Lower leg skin (tissue), 3 donors: ENCODE results near the gene THSD4.

Experiments used
- CTCF ChIP-seq, 3 donors: fragments of 450-650 bp; IDR thresholded peaks; one replicate each; pipeline ENCODE4 v1.5.1; 2016; ENCODE audit warnings: antibody characterized with exemption in 3 of 3, mild to moderate bottlenecking in 3 of 3, moderate library complexity in 2 of 3
- POLR2A ChIP-seq, 2 donors: fragments of 450-650 bp; IDR thresholded peaks; one replicate each; pipeline ENCODE4 v1.6.1; 2016 to 2017; ENCODE audit warnings: antibody characterized with exemption in 2 of 2, mild to moderate bottlenecking in 1 of 2, moderate library complexity in 1 of 2

DNA sequence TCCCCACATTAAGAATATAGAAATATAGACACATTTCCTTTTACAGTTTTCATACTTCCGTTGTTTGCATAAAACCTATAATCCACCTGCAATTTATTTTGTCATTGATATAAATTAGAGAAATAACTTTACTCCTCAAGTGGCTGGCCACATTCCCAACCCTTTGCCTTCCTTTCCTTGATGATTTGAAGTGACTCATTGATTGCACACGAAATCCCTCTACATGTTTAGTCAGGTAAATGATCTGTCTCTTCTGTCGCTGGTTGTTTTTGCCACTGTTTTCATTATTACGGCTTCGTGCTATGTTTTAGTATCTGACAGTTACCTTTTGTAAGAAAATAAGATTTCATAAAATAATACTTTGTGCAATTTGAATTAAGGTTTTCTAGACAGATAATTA, 422.9 kb downstream of the THSD4 start:
- TF ChIP-seq CTCF (IDR thresholded peaks at IDR 0.05): no peak
- TF ChIP-seq POLR2A (IDR thresholded peaks at IDR 0.05): no peak
